Bronchial epithelial cell (primary cell): ENCODE measurements around the gene RAD51B. TPM values are rescaled to one million over a fixed set of nuclear protein-coding genes. Genes with fewer than 3 reads are reported as not detected.

ENCODE experiments used
- DNase-seq: peaks from one replicate; pipeline ENCODE4 v3.0.0-alpha.2; 2010; ENCODE audit warnings: low read depth
- FAIRE-seq: peaks from 2 replicates; lab custom pipeline; 2011; peaks lifted over from hg19 to GRCh38; lab: Jason Lieb, UNC
- H3K27me3 ChIP-seq: 2 replicates; pipeline ENCODE4 v1.5.1; 2011; ENCODE audit warnings: low read length; ENCODE audit not compliant: control insufficient read depth, insufficient read depth
- H3K36me3 ChIP-seq: 2 replicates; pipeline ENCODE4 v1.5.1; 2011; ENCODE audit warnings: low read length; ENCODE audit not compliant: control insufficient read depth, insufficient read depth
- H3K4me3 ChIP-seq: 2 replicates; pipeline ENCODE4 v1.5.1; 2011; ENCODE audit warnings: mild to moderate bottlenecking, low read depth, low read length, control low read depth
- CTCF ChIP-seq: IDR thresholded peaks from 2 replicates; pipeline ENCODE4 v1.5.1; 2011; ENCODE audit warnings: mild to moderate bottlenecking, moderate library complexity, low read length, control low read depth, inconsistent platforms; ENCODE audit not compliant: insufficient read depth, severe bottlenecking
- total RNA-seq: library from RNA; depleted of rRNA; stranded (reverse); fragments of >200 nt; gene quantifications from 2 replicates; pipeline ENCODE4 v1.2.1, GENCODE V29; 2014

Gene RAD51B
- total RNA-seq, 1 donor from 2014 or later = 12.1 TPM

GRCh38 chr14:68575426-68575825 is 755.8 kb downstream of the RAD51B start:
- no peak for DNase-seq
- Histone ChIP-seq H3K27me3 (no peaks in the 10 kb centered on the region), H3K36me3 (no peaks in the 10 kb centered on the region), H3K4me3 (no peak overlapping the region)
- FAIRE-seq = no peak
- no peak for TF ChIP-seq CTCF

GRCh38 chr14:68576031-68576430 is 756.5 kb downstream of the RAD51B start:
- no peak overlapping the region for H3K4me3 ChIP-seq
- DNase-seq (peak; percentile 43), FAIRE-seq (no peak)
- no peak for TF ChIP-seq CTCF
- no peaks in the 10 kb centered on the region for H3K36me3 ChIP-seq
- no peaks in the 10 kb centered on the region for H3K27me3 ChIP-seq

- Histone ChIP-seq H3K36me3 (no peaks in the 10 kb centered on the region), H3K4me3 (no peak overlapping the region), H3K27me3 (no peaks in the 10 kb centered on the region)
- peak; percentile 53 for DNase-seq
- TF ChIP-seq CTCF = no peak
- no peak for FAIRE-seq
Measured at GRCh38 chr14:68576496-68577244, 757.1 kb downstream of the RAD51B start.

GRCh38 chr14:68577802-68578541 is 758.4 kb downstream of the RAD51B start:
- peak; percentile 93 for FAIRE-seq
- TF ChIP-seq CTCF = no peak
- peak; percentile 99 for DNase-seq

GRCh38 chr14:68578597-68578996 is 759.0 kb downstream of the RAD51B start:
- DNase-seq = no peak
- FAIRE-seq = no peak
- TF ChIP-seq CTCF = no peak
- H3K36me3 ChIP-seq = no peaks in the 10 kb centered on the region
- no peaks in the 10 kb centered on the region for H3K27me3 ChIP-seq
- H3K4me3 ChIP-seq = no peak overlapping the region

More at GRCh38 chr14:68577802-68578541, 758.4 kb downstream of the RAD51B start:
- H3K4me3 ChIP-seq = no peak overlapping the region
- no peaks in the 10 kb centered on the region for H3K27me3 ChIP-seq
- H3K36me3 ChIP-seq = no peaks in the 10 kb centered on the region
